ENCODE data around the gene FJX1. TPM values are rescaled to one million over a fixed set of nuclear protein-coding genes. Genes with fewer than 3 reads are reported as not detected.
A peak's percentile ranks its signal among the peaks of the same experiment; 100 is the strongest.

FJX1 gene
- total and polyA plus RNA-seq, 2 experiments from 2014 or later, result 9.4 to 16.1 TPM

GRCh38 chr11:35571696-35572095 is 46.6 kb upstream of the FJX1 start (continued):
- TF ChIP-seq EZH2phosphoT487 (IDR thresholded peaks at IDR 0.05; ENCODE audit: unreplicated experiment), result no peak

GRCh38 chr11:35579557-35580396 is 38.5 kb upstream of the FJX1 start:
- H3K4me1 ChIP-seq (ENCODE audit: insufficient read depth), result no peaks in the 10 kb centered on the region
- ATAC-seq (no peak), DNase-seq (ENCODE audit: low spot score) (no peak)
- no peaks in the 10 kb centered on the region for H3K27me3 ChIP-seq (ENCODE audit: insufficient read depth)
- no peak for TF ChIP-seq REST (IDR thresholded peaks at IDR 0.05; ENCODE audit: unreplicated experiment)
- no peak for TF ChIP-seq JUNB (IDR thresholded peaks at IDR 0.05; ENCODE audit: unreplicated experiment)
- TF ChIP-seq EZH2phosphoT487 (IDR thresholded peaks at IDR 0.05; ENCODE audit: unreplicated experiment), result no peak
- TF ChIP-seq POLR2AphosphoS5 (IDR thresholded peaks at IDR 0.05; ENCODE audit: low read depth), result no peak
- TF ChIP-seq STAT1 (IDR thresholded peaks at IDR 0.05; ENCODE audit: unreplicated experiment), result no peak
- no peak for TF ChIP-seq EZH2 (IDR thresholded peaks at IDR 0.05; ENCODE audit: low read depth, unreplicated experiment)
- no peak for TF ChIP-seq NANOG (IDR thresholded peaks at IDR 0.05; ENCODE audit: borderline replicate concordance)
- H3K27ac Mint-ChIP-seq, result peak overlapping the region; percentile 7; the same call in 1 of the 2 replicates
- 0 out of 2 replicates have a peak overlapping the region, but pooled peaks have one; percentile 34 for H2AFZ ChIP-seq
- H3K27ac ChIP-seq (ENCODE audit: low read depth), result no peak overlapping the region
- no peak overlapping the region for H3K4me3 Mint-ChIP-seq
- peaks cover under 1% of the 10 kb centered on the region; the same call in 1 of the 3 replicates for H3K36me3 Mint-ChIP-seq (ENCODE audit: low read depth)
- peaks cover 4% of the 10 kb centered on the region for H3K4me1 Mint-ChIP-seq
- no peak overlapping the region for H3K4me2 ChIP-seq
- no peaks in the 10 kb centered on the region for H3K36me3 ChIP-seq (ENCODE audit: insufficient read depth)
- no peaks in the 10 kb centered on the region for H3K27me3 Mint-ChIP-seq (ENCODE audit: insufficient read depth, low read depth, poor library complexity)
- H3K4me3 ChIP-seq, result no peak overlapping the region
- 0 out of 2 replicates have a peak, but pooled peaks cover 3% of the 10 kb centered on the region for H3K9me2 ChIP-seq (ENCODE audit: insufficient read depth)
- H3K9me3 Mint-ChIP-seq, result no peaks in the 10 kb centered on the region; the same call in 1 of the 3 replicates
- H3F3A ChIP-seq (replicated peaks; ENCODE audit: low read depth), result no peaks in the 10 kb centered on the region
- no peaks in the 10 kb centered on the region for H4K20me1 ChIP-seq (replicated peaks; ENCODE audit: insufficient read depth)
- no peaks in the 10 kb centered on the region for H3K79me2 ChIP-seq (replicated peaks; ENCODE audit: insufficient read depth)

- DNase-seq (ENCODE audit: low spot score), result no peak
- no peak overlapping the region for H3K4me3 Mint-ChIP-seq
- no peaks in the 10 kb centered on the region for H3K4me1 ChIP-seq (ENCODE audit: insufficient read depth)
- H3K36me3 Mint-ChIP-seq (ENCODE audit: low read depth), result no peaks in the 10 kb centered on the region
- no peaks in the 10 kb centered on the region; the same call in 1 of the 3 replicates for H3K9me3 Mint-ChIP-seq
- H3K9me2 ChIP-seq (ENCODE audit: insufficient read depth), result 0 out of 2 replicates have a peak, but pooled peaks cover 3% of the 10 kb centered on the region
- no peaks in the 10 kb centered on the region for H3K27me3 ChIP-seq (ENCODE audit: insufficient read depth)
- H3K4me2 ChIP-seq, result no peak overlapping the region
- no peaks in the 10 kb centered on the region for H3F3A ChIP-seq (replicated peaks; ENCODE audit: low read depth)
- no peak overlapping the region for H3K4me3 ChIP-seq
- no peak for ATAC-seq
- H3K27me3 Mint-ChIP-seq (ENCODE audit: insufficient read depth, low read depth, poor library complexity), result no peaks in the 10 kb centered on the region
- no peaks in the 10 kb centered on the region for H4K20me1 ChIP-seq (replicated peaks; ENCODE audit: insufficient read depth)
- H3K79me2 ChIP-seq (replicated peaks; ENCODE audit: insufficient read depth), result no peaks in the 10 kb centered on the region
- no peak overlapping the region for H3K27ac ChIP-seq (ENCODE audit: low read depth)
- no peaks in the 10 kb centered on the region for H3K36me3 ChIP-seq (ENCODE audit: insufficient read depth)
- peaks cover 4% of the 10 kb centered on the region for H3K4me1 Mint-ChIP-seq
- no peak overlapping the region for H2AFZ ChIP-seq
- no peak overlapping the region for H3K27ac Mint-ChIP-seq
- TF ChIP-seq ETS1 (IDR thresholded peaks at IDR 0.05), result no peak
- no peak for TF ChIP-seq CREB1 (CRISPR knock-in tag; IDR thresholded peaks at IDR 0.05; ENCODE audit: low read depth)
- TF ChIP-seq ZNF114 (CRISPR knock-in tag; IDR thresholded peaks at IDR 0.05), result no peak
Measured at GRCh38 chr11:35580397-35580781, 37.9 kb upstream of the FJX1 start.

Data from GM23338 (cell line).